ENCODE data around the gene DELE1.

DNA sequence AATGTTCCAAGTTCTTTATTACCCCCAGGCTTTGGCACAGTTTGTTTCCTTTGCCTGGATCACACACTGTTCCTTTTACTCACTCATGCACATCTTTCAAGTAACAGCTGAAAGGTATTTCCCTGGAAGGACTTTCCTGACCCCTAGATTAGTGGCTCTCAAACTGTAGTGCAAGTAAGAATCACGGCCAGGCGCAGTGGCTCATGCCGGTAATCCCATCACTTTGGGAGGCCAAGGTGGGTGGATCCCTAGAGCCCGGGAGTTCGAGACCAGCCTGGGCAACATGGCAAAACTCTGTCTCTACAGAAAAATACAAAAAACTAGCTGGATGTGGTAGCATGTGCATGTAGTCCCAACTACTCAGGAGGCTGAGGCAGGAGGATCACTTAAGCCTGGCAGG, 19.1 kb upstream of the DELE1 start:
- TF ChIP-seq, protein P1, sequence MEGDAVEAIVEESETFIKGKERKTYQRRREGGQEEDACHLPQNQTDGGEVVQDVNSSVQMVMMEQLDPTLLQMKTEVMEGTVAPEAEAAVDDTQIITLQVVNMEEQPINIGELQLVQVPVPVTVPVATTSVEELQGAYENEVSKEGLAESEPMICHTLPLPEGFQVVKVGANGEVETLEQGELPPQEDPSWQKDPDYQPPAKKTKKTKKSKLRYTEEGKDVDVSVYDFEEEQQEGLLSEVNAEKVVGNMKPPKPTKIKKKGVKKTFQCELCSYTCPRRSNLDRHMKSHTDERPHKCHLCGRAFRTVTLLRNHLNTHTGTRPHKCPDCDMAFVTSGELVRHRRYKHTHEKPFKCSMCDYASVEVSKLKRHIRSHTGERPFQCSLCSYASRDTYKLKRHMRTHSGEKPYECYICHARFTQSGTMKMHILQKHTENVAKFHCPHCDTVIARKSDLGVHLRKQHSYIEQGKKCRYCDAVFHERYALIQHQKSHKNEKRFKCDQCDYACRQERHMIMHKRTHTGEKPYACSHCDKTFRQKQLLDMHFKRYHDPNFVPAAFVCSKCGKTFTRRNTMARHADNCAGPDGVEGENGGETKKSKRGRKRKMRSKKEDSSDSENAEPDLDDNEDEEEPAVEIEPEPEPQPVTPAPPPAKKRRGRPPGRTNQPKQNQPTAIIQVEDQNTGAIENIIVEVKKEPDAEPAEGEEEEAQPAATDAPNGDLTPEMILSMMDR (conservative IDR thresholded peaks at IDR 0.05; ENCODE audit: low read length), result no peak
- TF ChIP-seq EZH2phosphoT487 (IDR thresholded peaks at IDR 0.05; ENCODE audit: borderline replicate concordance), result no peak
